ENCODE measurements around the gene PRDX5. TPM values are rescaled to one million over a fixed set of nuclear protein-coding genes. Genes with fewer than 3 reads are reported as not detected.

Gene PRDX5
- 100 to 1,000 TPM in 1 of 6 donors, 10 to 100 TPM in 5; 59.0 to 102 (median 80.6) TPM for total RNA-seq
- 100 to 1,000 TPM; 204 to 245 TPM for polyA plus RNA-seq

DNA sequence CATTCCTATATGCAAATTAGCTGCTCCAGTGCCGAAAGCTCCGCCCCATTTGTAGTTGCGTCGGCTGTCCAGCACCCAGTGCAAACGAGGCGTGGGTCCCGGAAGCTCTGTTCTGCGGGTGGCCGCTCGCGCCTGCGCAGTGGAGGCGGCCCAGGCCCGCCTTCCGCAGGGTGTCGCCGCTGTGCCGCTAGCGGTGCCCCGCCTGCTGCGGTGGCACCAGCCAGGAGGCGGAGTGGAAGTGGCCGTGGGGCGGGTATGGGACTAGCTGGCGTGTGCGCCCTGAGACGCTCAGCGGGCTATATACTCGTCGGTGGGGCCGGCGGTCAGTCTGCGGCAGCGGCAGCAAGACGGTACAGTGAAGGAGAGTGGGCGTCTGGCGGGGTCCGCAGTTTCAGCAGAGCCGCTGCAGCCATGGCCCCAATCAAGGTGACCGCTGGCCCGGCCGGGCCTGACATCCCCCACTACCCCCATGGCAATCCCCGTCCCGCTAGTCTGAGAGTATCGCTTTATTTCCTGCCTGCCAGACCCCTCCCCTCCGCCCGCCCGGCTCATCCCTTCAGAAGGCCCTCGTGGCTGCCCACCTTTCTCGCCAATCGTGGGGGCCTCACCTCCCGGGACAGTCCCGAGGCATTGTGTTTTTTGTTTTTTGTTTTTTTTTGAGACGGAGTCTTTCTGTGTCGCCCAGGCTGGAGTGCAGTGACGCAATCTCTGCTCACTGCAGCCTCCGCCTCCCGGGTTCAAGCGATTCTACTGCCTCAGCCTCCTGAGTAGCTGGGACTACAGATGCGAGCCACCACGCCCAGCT is at the start of gene PRDX5:
PRDX5 (plus strand) TSS at position 161 of the 805 bp plus-strand sequence; CDS start at position 256, 95 bp downstream.
- Histone ChIP-seq H3K4me3 (peak within 1 kb of the TSS; percentile 66 to 84 (median 74)), H3K27me3 (no peaks in the 10 kb centered on the region), H3K4me1 (peaks cover 7 to 10% (median 7%) of the 10 kb centered on the region in 3 donors), H3K9me3 (no peaks in the 10 kb centered on the region), H3K27ac (peak within 1 kb of the TSS; percentile 98 to 99 (median 99)), H3K36me3 (peaks cover 0 to 16% (median 10%) of the 10 kb centered on the region in 3 donors)
- DNase-seq = peak; percentile 96 to 99 (median 96)
- TF ChIP-seq, protein P1, sequence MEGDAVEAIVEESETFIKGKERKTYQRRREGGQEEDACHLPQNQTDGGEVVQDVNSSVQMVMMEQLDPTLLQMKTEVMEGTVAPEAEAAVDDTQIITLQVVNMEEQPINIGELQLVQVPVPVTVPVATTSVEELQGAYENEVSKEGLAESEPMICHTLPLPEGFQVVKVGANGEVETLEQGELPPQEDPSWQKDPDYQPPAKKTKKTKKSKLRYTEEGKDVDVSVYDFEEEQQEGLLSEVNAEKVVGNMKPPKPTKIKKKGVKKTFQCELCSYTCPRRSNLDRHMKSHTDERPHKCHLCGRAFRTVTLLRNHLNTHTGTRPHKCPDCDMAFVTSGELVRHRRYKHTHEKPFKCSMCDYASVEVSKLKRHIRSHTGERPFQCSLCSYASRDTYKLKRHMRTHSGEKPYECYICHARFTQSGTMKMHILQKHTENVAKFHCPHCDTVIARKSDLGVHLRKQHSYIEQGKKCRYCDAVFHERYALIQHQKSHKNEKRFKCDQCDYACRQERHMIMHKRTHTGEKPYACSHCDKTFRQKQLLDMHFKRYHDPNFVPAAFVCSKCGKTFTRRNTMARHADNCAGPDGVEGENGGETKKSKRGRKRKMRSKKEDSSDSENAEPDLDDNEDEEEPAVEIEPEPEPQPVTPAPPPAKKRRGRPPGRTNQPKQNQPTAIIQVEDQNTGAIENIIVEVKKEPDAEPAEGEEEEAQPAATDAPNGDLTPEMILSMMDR (IDR thresholded peaks at IDR 0.05) = peak in 2 of 4 donors; percentile 9 to 20
- FAIRE-seq = no peak
- intact Hi-C loops (cut with DNase I) = no loop called here
- peak; percentile 87 to 92 (median 88) for ATAC-seq
- WGBS, 2 donors = 1% methylated on average over 53 to 61 of the region's 61 CpGs

DNA sequence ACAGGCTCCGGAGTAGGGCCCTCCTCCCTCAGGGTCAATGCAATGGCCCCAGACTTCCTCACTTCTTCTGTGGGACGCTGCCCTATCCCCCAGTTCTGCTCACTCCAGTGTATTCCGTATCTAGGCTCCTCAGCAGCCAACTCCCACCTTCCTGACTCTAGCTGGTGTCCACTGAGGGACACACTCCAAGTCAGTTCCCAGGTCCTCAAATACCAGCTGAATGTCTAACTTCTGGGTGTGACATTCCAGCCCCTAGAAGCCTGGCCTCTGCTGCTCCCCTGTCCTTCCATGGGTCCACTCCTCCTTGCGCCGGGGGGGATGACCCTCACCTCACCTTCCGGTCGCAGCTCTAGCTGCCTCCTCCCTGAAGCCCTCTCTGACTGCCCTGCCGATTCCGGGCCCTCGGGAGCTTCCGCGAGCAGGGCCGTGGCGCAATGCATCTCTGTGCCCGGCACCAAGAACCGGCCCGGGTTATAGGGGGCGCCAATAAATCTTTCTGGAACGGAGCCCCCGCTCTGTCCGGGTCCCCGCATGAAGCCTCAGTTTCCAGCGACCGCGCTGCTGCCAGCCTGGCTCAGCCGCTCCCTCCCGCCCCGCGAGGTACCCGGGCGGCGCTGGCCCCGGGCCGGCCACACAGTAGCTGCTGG is 48.9 kb upstream of the PRDX5 start:
- no peaks in the 10 kb centered on the region for H3K27me3 ChIP-seq
- H3K4me3 ChIP-seq = peak overlapping the region; percentile 43 to 73 (median 60)
- peaks cover 0 to 14% (median 10%) of the 10 kb centered on the region in 3 donors for H3K4me1 ChIP-seq
- intact Hi-C loops (cut with DNase I) = no loop called here
- peak in 5 of 6 donors; percentile 64 to 88 (median 79) for DNase-seq
- TF ChIP-seq, protein P1 (IDR thresholded peaks at IDR 0.05) = no peak
- FAIRE-seq = no peak
- 1% methylated on average over 34 of the region's 34 CpGs for WGBS, 2 donors
- peak; percentile 6 to 17 (median 13) for ATAC-seq
- H3K36me3 ChIP-seq = no peaks in the 10 kb centered on the region
- H3K27ac ChIP-seq = peak overlapping the region; percentile 87 to 96 (median 96)
- H3K9me3 ChIP-seq = no peaks in the 10 kb centered on the region

DNA sequence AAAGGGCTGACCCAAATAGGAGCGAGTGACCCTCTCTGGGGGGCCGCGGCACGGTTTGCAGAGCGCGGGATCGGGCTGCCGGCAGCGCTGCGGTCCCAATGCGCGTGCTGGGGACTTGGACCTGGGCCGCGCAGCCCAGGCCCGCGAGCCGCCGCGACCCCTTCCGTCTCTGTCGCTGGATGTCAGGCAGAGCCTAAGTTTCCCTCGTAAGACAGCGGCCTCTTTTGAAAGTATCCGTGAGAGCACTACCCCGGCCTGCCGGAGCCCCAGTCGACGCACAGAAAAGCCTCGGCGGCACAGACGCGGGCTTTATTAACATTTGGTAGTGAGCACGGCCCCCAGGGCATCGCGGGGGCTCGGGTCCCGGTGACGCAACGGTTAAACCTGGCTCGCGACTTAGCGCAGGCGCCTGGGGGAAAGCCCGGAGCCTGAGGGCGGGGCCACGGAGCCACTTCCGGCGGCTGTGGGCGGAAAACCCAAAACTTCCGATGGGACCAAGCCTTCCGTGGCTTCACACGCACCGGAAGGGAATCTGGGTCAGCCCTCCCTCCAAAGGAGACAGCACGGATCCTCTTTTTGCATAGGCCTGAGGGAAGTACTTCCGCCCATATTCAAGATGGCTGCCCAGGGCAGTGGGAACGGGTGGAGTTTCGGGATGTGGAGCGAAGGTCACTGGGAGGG is 48.2 kb upstream of the PRDX5 start:
- peak; percentile 85 for FAIRE-seq
- 0% methylated on average over 58 of the region's 58 CpGs for WGBS, 2 donors
- peak overlapping the region; percentile 87 to 96 (median 96) for H3K27ac ChIP-seq
- peaks cover 0 to 14% (median 10%) of the 10 kb centered on the region in 3 donors for H3K4me1 ChIP-seq
- peak overlapping the region; percentile 63 to 83 (median 70) for H3K4me3 ChIP-seq
- intact Hi-C loops (cut with DNase I) = no loop called here
- DNase-seq = peak; percentile 95 to 99 (median 98)
- TF ChIP-seq, protein P1 (IDR thresholded peaks at IDR 0.05) = no peak
- H3K27me3 ChIP-seq = no peaks in the 10 kb centered on the region
- peak; percentile 79 to 87 (median 82) for ATAC-seq
- no peaks in the 10 kb centered on the region for H3K36me3 ChIP-seq
- H3K9me3 ChIP-seq = no peaks in the 10 kb centered on the region

DNA sequence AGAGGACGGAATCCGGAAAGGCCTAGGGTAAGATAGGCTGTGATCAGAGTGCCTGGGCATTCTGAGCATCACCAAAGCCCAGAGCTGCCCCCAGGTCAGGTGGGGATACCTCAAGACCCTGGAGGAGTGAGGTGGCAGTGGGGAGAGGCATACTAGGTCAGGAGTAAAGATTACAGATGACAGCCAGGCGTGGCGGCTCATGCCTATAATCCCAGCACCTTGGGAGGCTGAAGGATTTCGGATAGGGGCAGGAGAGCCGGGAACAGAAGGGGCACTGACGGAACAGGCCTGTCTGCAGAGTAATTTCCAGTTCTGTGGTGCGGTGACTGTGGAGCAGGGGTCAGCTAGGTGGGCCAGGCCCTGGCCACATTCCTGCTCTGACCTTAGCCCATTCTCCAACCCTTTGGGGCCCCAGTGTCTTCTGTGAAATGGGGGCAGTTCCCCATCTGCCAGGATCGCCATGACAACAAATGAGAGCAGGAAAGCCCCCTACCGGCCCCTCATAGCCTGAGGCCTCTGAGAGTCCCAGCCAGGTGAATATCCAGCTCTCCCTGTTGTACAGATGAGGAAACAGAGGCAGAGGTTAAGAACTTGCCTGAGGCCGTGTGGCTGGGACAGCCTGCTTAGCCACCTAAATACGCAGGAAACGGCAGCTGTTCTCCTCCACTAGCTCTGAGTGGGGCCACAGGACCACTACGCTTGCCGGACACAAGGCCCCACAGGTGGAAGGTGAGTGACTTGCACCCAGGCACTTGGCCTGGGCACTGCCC is 42.7 kb upstream of the PRDX5 start:
- no peak for DNase-seq
- H3K27ac ChIP-seq = no peak overlapping the region

More for the DNA sequence above, 42.7 kb upstream of the PRDX5 start:
- Histone ChIP-seq H3K27me3 (no peaks in the 10 kb centered on the region), H3K4me1 (peaks cover 0 to 5% (median 3%) of the 10 kb centered on the region in 3 donors), H3K36me3 (no peaks in the 10 kb centered on the region), H3K4me3 (no peak overlapping the region), H3K9me3 (no peaks in the 10 kb centered on the region)
- intact Hi-C loops (cut with DNase I) = no loop called here
- TF ChIP-seq, protein P1 (IDR thresholded peaks at IDR 0.05) = no peak
- no peak for ATAC-seq
- no peak for FAIRE-seq
- 91 to 92% methylated on average over 15 of the region's 15 CpGs for WGBS, 2 donors
